H1 (cell line): Measurements from ENCODE around the gene SRSF1. TPM values are rescaled to one million over a fixed set of nuclear protein-coding genes. Genes with fewer than 3 reads are reported as not detected.
A peak's percentile ranks its signal among the peaks of the same experiment; 100 is the strongest.

ENCODE experiments used
- CTCF ChIA-PET: fragments of 300-600 bp; sonication (Branson Sonifier 250); formaldehyde crosslinking; loops from one replicate; lab custom pipeline; 2021; ENCODE audit not compliant: partially characterized antibody; lab: Charles Lee
- POLR2A ChIA-PET: fragments of 300-600 bp; sonication (Branson Sonifier 250); formaldehyde crosslinking; loops from one replicate; lab custom pipeline; 2021; ENCODE audit warnings: inconsistent platforms; ENCODE audit not compliant: partially characterized antibody; lab: Charles Lee
- DNase-seq, 2 experiments: peaks; one replicate each; pipeline versions ENCODE4 v3.0.0 to v3.0.0-alpha.2; 2010 to 2022; ENCODE audit warnings: low spot score in 2 of 2, low read depth in 1 of 2, mixed read lengths in 1 of 2
- FAIRE-seq: peaks from 2 replicates; lab custom pipeline; 2011; peaks lifted over from hg19 to GRCh38; lab: Jason Lieb, UNC
- H2AFZ ChIP-seq: 2 replicates; pipeline ENCODE4 v1.8.1; 2012; ENCODE audit warnings: low read length, inconsistent platforms
- H2AK5ac ChIP-seq: 2 replicates; pipeline ENCODE4 v1.6.1; 2013; ENCODE audit warnings: low read depth, low read length
- H2BK120ac ChIP-seq: replicated peaks from 2 replicates; pipeline ENCODE3; 2013; ENCODE audit warnings: low read depth, low read length, inconsistent platforms
- H2BK12ac ChIP-seq: 2 replicates; pipeline ENCODE4 v1.6.1; 2013; ENCODE audit warnings: low read depth, low read length
- H2BK15ac ChIP-seq: 2 replicates; pipeline ENCODE4 v1.6.1; 2013; ENCODE audit warnings: low read length
- H2BK20ac ChIP-seq: 2 replicates; pipeline ENCODE4 v1.6.1; 2013; ENCODE audit warnings: low read length
- H2BK5ac ChIP-seq: 2 replicates; pipeline ENCODE4 v1.6.1; 2013; ENCODE audit warnings: low read depth, low read length
- H3K14ac ChIP-seq: 2 replicates; pipeline ENCODE4 v1.6.1; 2013; ENCODE audit warnings: inconsistent platforms; ENCODE audit not compliant: insufficient read length
- H3K18ac ChIP-seq: 2 replicates; pipeline ENCODE4 v1.6.1; 2013; ENCODE audit warnings: low read length; ENCODE audit errors: extremely low read depth
- H3K23ac ChIP-seq: 2 replicates; pipeline ENCODE4 v1.6.1; 2013; ENCODE audit warnings: inconsistent platforms; ENCODE audit not compliant: insufficient read length
- H3K23me2 ChIP-seq: 2 replicates; pipeline ENCODE4 v1.6.1; 2013; ENCODE audit warnings: low read depth, low read length
- H3K27ac ChIP-seq: 2 replicates; pipeline ENCODE4 v1.6.1; 2011; ENCODE audit warnings: low read depth, low read length, inconsistent platforms
- H3K27me3 ChIP-seq, 4 experiments: replicated peaks in 1 of 4; 1 replicate in 1 of 4; 2 replicates in 3 of 4; pipeline versions ENCODE4 v1.6.1 to v1.8.1; 2011 to 2013; ENCODE audit warnings: low read length in 3 of 4, mild to moderate bottlenecking in 3 of 4, inconsistent platforms in 2 of 4, mixed read lengths in 2 of 4, moderate library complexity in 1 of 4; ENCODE audit not compliant: control insufficient read depth in 3 of 4, insufficient read depth in 3 of 4; ENCODE audit errors: extremely low read depth in 1 of 4
- H3K36me3 ChIP-seq, 4 experiments: 2 replicates each; pipeline versions ENCODE4 v1.6.1 to v1.8.1; 2011 to 2013; ENCODE audit warnings: mild to moderate bottlenecking in 4 of 4, low read length in 3 of 4, moderate library complexity in 2 of 4, control low read depth in 1 of 4, inconsistent platforms in 1 of 4; ENCODE audit not compliant: insufficient read depth in 4 of 4, control insufficient read depth in 2 of 4
- H3K4ac ChIP-seq: replicated peaks from 2 replicates; pipeline ENCODE3; 2013; ENCODE audit warnings: low read length, low read depth, mixed read lengths, inconsistent platforms; ENCODE audit not compliant: insufficient read length
- H3K4me1 ChIP-seq, 4 experiments: replicated peaks in 1 of 4; 1 replicate in 1 of 4; 2 replicates in 3 of 4; pipeline versions ENCODE4 v1.6.1 to v1.8.1; 2011 to 2013; ENCODE audit warnings: low read length in 3 of 4, inconsistent platforms in 2 of 4, mixed read lengths in 1 of 4; ENCODE audit not compliant: insufficient read depth in 4 of 4, control insufficient read depth in 3 of 4
- H3K4me2 ChIP-seq, 2 experiments: 2 replicates each; pipeline versions ENCODE4 v1.6.1 to v1.8.1; 2011 to 2013; ENCODE audit warnings: low read depth in 2 of 2, low read length in 2 of 2, control low read depth in 1 of 2, inconsistent platforms in 1 of 2, mild to moderate bottlenecking in 1 of 2; ENCODE audit not compliant: insufficient read depth in 1 of 2
- H3K4me3 ChIP-seq, 4 experiments: fragments of 200-600, 300-600 bp in 1 of 4; sonication (generic), shearing (Covaris generic), sonication (Bioruptor Twin) in 1 of 4; 2 replicates each; pipeline versions ENCODE4 v1.5.1 to v1.8.1; 2011 to 2016; ENCODE audit warnings: low read length in 4 of 4, low read depth in 3 of 4, control low read depth in 2 of 4, inconsistent platforms in 2 of 4, mild to moderate bottlenecking in 2 of 4, mixed read lengths in 1 of 4, moderate library complexity in 1 of 4; ENCODE audit not compliant: insufficient read depth in 2 of 4; ENCODE audit errors: extremely low read depth in 1 of 4
- H3K56ac ChIP-seq: replicated peaks from 2 replicates; pipeline ENCODE3; 2013; ENCODE audit warnings: low read depth, mild to moderate bottlenecking, mixed read lengths, low read length, inconsistent platforms; ENCODE audit not compliant: insufficient read length
- H3K79me1 ChIP-seq: 2 replicates; pipeline ENCODE4 v1.6.1; 2013; ENCODE audit warnings: low read depth, low read length, control low read depth
- H3K79me2 ChIP-seq, 2 experiments: 2 replicates each; pipeline versions ENCODE4 v1.6.1 to v1.8.1; 2012 to 2013; ENCODE audit warnings: low read length in 2 of 2, mild to moderate bottlenecking in 2 of 2, inconsistent platforms in 1 of 2; ENCODE audit not compliant: insufficient read depth in 2 of 2, control insufficient read depth in 1 of 2
- H3K9ac ChIP-seq, 4 experiments: replicated peaks in 1 of 4; 1 replicate in 1 of 4; 2 replicates in 3 of 4; pipeline versions ENCODE4 v1.6.1 to v1.8.1; 2011 to 2013; ENCODE audit warnings: low read depth in 3 of 4, low read length in 3 of 4, control low read depth in 2 of 4, mild to moderate bottlenecking in 2 of 4, moderate library complexity in 2 of 4, inconsistent platforms in 1 of 4; ENCODE audit errors: extremely low read depth in 1 of 4
- H3K9me3 ChIP-seq, 2 experiments: 2 replicates each; pipeline versions ENCODE4 v1.6.1 to v1.8.1; 2012 to 2013; ENCODE audit warnings: mild to moderate bottlenecking in 2 of 2, moderate library complexity in 2 of 2, control low read depth in 1 of 2, inconsistent platforms in 1 of 2, low read depth in 1 of 2, low read length in 1 of 2, mixed read lengths in 1 of 2; ENCODE audit not compliant: insufficient read depth in 2 of 2
- H4K20me1 ChIP-seq, 2 experiments: replicated peaks in 1 of 2; 2 replicates each; pipeline versions ENCODE3 to v1.8.1; 2011 to 2013; ENCODE audit warnings: inconsistent platforms in 2 of 2, low read length in 2 of 2, mild to moderate bottlenecking in 1 of 2; ENCODE audit not compliant: insufficient read depth in 2 of 2, control insufficient read depth in 1 of 2
- H4K5ac ChIP-seq: 2 replicates; pipeline ENCODE4 v1.6.1; 2013; ENCODE audit warnings: low read length, low read depth, mixed read lengths, inconsistent platforms; ENCODE audit not compliant: insufficient read length
- H4K8ac ChIP-seq: 2 replicates; pipeline ENCODE4 v1.8.0; 2013; ENCODE audit warnings: mild to moderate bottlenecking, moderate library complexity, low read length, inconsistent platforms; ENCODE audit not compliant: insufficient read depth; ENCODE audit errors: extremely low read depth
- H4K91ac ChIP-seq: replicated peaks from 2 replicates; pipeline ENCODE3; 2013; ENCODE audit warnings: low read length, mixed read lengths, inconsistent platforms; ENCODE audit not compliant: insufficient read length
- CTBP2 ChIP-seq: IDR thresholded peaks from 2 replicates; pipeline ENCODE4 v1.7.0; 2011; ENCODE audit warnings: borderline replicate concordance, mild to moderate bottlenecking, moderate library complexity, mixed read lengths, low read length; ENCODE audit not compliant: insufficient read depth, insufficient read length
- RFX5 ChIP-seq: IDR thresholded peaks from 2 replicates; pipeline ENCODE4 v1.6.1; 2011; ENCODE audit warnings: low read depth, low read length, improper control_type of control experiment, borderline replicate concordance
- WGBS, 2 experiments: shearing (Covaris generic) in 1 of 2; methylation state at CpG; one replicate each; pipeline versions ENCODE4 v1.1.6 to v1.1.7; 2013 to 2015; ENCODE audit warnings: low lambda C conversion rate in 2 of 2, mixed read lengths in 2 of 2, inconsistent platforms in 1 of 2, low coverage in 1 of 2, missing lambda C conversion rate in 1 of 2; ENCODE audit not compliant: insufficient replicate concordance in 2 of 2, insufficient coverage in 1 of 2, insufficient read length in 1 of 2; ENCODE audit errors: extremely low coverage in 1 of 2, missing lambda C conversion rate in 1 of 2; 5-methylcytosine and 5-hydroxymethylcytosine counted together
- polyA plus RNA-seq, 7 experiments: library from polyadenylated mRNA; depleted of rRNA in 3 of 7; stranded (reverse) in 5 of 7; unstranded in 2 of 7; fragments of >200 nt in 5 of 7; fragments of 200-250 nt in 2 of 7; gene quantifications; 1 replicate in 5 of 7; 2 replicates in 1 of 7; 4 replicates in 1 of 7; pipeline versions ENCODE4 v1.2.1 to v1.2.3, GENCODE V29; 2011 to 2013; ENCODE audit warnings: missing spikeins in 2 of 7, mixed read lengths in 2 of 7
- total RNA-seq: library from RNA; stranded (reverse); fragmentation: NEBNext Ultra II Directional; extraction: Animal tissue kit (Norgen Biotek cat#: 25700); gene quantifications from 2 replicates; pipeline ENCODE4 v1.2.1, GENCODE V29; 2021

The SRSF1 gene
- total and polyA plus RNA-seq, 2 of the 8 experiments (the other 6 are each of a cell fraction or from before 2014, with no cell fraction given): 149 to 429 TPM

GRCh38 chr17:58007781-58008706 lies 998 bp upstream of the SRSF1 start:
- H3K4me1 ChIP-seq: peaks cover 0 to 11% (median 5%) of the 10 kb centered on the region in 4 experiments; a peak in 4 of 7 replicates
- peak overlapping the region; percentile 79 for H3K56ac ChIP-seq
- peaks cover 6 to 9% of the 10 kb centered on the region in 2 experiments for H4K20me1 ChIP-seq
- peak overlapping the region; percentile 6 for H3K14ac ChIP-seq
- H2BK12ac ChIP-seq: peak overlapping the region; percentile 96
- H3K4me3 ChIP-seq: peak overlapping the region; percentile 87 to 98 (median 94)
- H2AFZ ChIP-seq: peak overlapping the region; percentile 22; the same call in 1 of the 2 replicates
- peak overlapping the region; percentile 45 for H3K4ac ChIP-seq
- H3K18ac ChIP-seq: peak overlapping the region; percentile 85
- H3K79me2 ChIP-seq: peaks cover 11 to 40% of the 10 kb centered on the region in 2 experiments
- no peak for DNase-seq
- FAIRE-seq: no peak
- WGBS, 2 experiments: 26% methylated on average over 47 of the region's 47 CpGs; no CpG with 5 or more reads in 1 of the 2 experiments
- CTCF ChIA-PET: interaction anchor here (0.6 to 1.7 kb wide), 9 partner anchors 13 to 173 kb away, joined by 3 to 5 read pairs (median 3); no protein-coding TSS in a partner anchor
- H4K5ac ChIP-seq: peak overlapping the region; percentile 64
- no peak overlapping the region for H2BK20ac ChIP-seq
- no peaks in the 10 kb centered on the region for H3K27me3 ChIP-seq
- POLR2A ChIA-PET: interaction anchor here (0.6 to 28.0 kb wide), 36 partner anchors 8 to 332 kb away, joined by 3 to 672 read pairs (median 6); partner anchors contain the start of genes CUEDC1, DYNLL2, MRPS23 and VEZF1
- no peaks in the 10 kb centered on the region; the same call in 1 of the 2 replicates for H3K79me1 ChIP-seq
- peaks cover 12% of the 10 kb centered on the region for H3K23me2 ChIP-seq
- H2BK5ac ChIP-seq: peak overlapping the region; percentile 99
- no peak overlapping the region for H2BK120ac ChIP-seq
- peak overlapping the region; percentile 87 to 94 for H3K4me2 ChIP-seq
- H2BK15ac ChIP-seq: 0 out of 2 replicates have a peak overlapping the region, but pooled peaks have one; percentile 90
- H3K23ac ChIP-seq: no peak overlapping the region
- H3K36me3 ChIP-seq: peaks cover 12 to 30% (median 26%) of the 10 kb centered on the region in 4 experiments
- peak overlapping the region; percentile 67 to 100 (median 98) for H3K9ac ChIP-seq
- H2AK5ac ChIP-seq: peak overlapping the region; percentile 54
- peak overlapping the region; percentile 100 for H3K27ac ChIP-seq
- peak overlapping the region; percentile 87; the same call in 1 of the 2 replicates for H4K8ac ChIP-seq
- H4K91ac ChIP-seq: peak overlapping the region; percentile 78
- no peaks in the 10 kb centered on the region for H3K9me3 ChIP-seq
- TF ChIP-seq CTBP2 (no peak), RFX5 (no peak)
